A375 (cell line): ENCODE data around the gene PSMD1. TPM values are rescaled to one million over a fixed set of nuclear protein-coding genes. Genes with fewer than 3 reads are reported as not detected.

Source experiments
- small RNA-seq: library from RNA; depleted of rRNA; stranded (forward); fragments of <200 nt; gene quantifications from one replicate; pipeline ENCODE3, GENCODE V24; 2014
- total RNA-seq: library from RNA; depleted of rRNA; stranded (reverse); fragments of >200 nt; shearing (Covaris generic); gene quantifications from 2 replicates; pipeline ENCODE4 v1.2.3, GENCODE V29; 2014; rRNA removed

PSMD1 gene
- total RNA-seq = 56.2 and 62.8 TPM in 2 replicates

GRCh38 chr2:231056453-231057416 is at the start of gene PSMD1:
PSMD1 (plus strand) TSS chr2:231056867; CDS start chr2:231057026, 159 bp downstream.

DNA sequence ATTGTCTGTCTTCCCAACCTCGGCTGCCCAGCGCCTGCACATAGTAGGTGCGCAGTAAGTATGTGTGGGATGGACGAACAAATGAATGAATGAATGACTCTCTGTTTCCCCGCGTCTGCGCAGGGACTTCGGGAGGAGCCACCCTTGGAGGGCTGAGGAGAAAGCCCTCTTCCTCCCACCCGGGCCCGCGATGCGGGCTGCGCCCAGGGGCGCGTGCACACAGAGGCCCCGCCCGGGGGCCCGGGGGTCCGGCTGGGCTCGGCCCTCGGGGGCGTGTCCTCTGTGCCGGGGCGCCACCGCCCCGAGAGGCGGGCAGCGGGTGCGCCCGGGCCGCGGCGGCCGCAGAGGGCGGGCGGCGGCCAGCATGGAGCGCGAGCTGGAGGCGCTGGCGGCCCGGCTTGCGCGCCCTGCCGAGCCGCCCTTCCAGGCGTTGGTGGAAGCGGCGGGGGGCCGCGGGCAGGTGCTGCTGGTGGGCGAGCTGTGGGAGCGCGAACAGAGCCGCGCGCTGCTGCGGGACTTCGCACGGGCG is 19.4 kb upstream of the PSMD1 start, which contains the start of gene C2orf72:
Gene C2orf72, plus strand, starts transcription at position 322 of the 529 bp plus-strand sequence. Its CDS starts 43 bp downstream, at position 365.

DNA sequence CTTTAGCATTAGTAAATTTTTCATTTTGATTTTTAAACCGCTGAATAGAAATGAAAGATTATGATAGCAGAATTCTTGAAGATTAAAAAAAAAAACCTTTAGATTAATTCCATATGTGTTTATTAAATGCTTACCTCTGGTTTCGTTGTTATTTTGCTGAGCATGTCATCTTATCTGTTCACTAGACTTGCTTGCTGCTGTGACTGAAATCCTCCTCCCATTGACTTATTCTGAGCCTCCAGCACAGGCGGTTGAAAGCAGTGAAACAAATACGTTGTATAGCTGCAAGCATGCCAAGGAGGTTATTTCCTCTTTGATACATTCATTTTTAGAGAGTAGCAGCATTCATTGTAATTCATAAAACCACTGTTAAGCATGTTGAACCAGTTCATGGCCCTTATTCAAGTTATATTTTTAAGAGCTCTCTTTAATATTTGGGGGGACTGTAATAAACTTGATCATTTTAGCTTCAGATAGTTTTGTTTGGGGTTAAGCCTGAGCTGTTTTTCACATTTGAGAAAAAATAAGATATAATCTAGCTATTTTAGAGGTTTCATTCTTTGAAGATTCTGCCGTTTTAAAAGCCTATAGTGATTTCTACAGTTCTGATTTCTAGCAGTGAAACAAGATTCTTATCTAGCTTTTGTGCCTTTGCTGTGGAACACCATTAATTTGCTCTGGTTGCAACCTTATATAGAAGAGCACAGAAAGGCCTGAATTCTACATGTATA is 68.3 kb downstream of the PSMD1 start, which contains the start of gene HTR2B:
Gene HTR2B, minus strand, starts transcription at position 205 of the 731 bp plus-strand sequence. CDS start 1,278 bp downstream, outside the sequence.

GRCh38 chr2:231198291-231199173 is 141.9 kb downstream of the PSMD1 start, which contains the start of gene ARMC9:
ARMC9 (plus strand) TSS chr2:231198631; CDS start chr2:231206239, 7,608 bp downstream.

Small RNAs within 50 kb of the gene (small RNA-seq; reads per million reads assigned to genes)
- not detected for gene RNU1-93P

Other genes starting within 250 kb of the PSMD1 start
- 95.9 and 106 TPM in 2 replicates for gene ITM2C, start 191.9 kb upstream of the PSMD1 start, total RNA-seq
- 0.53 and 0.94 TPM in 2 replicates for gene GPR55, start 131.6 kb upstream of the PSMD1 start, total RNA-seq
- not detected in 2 replicates for gene SPATA3, start 60.7 kb upstream of the PSMD1 start, total RNA-seq
- gene C2orf72, start 19.3 kb upstream of the PSMD1 start, total RNA-seq = 0.23 and 0.40 TPM in 2 replicates
- not detected in 2 replicates for gene HTR2B, start 68.2 kb downstream of the PSMD1 start, total RNA-seq
- 26.9 and 37.6 TPM in 2 replicates for gene ARMC9, start 141.8 kb downstream of the PSMD1 start, total RNA-seq